ENCODE measurements around the gene ACVR1. TPM values are rescaled to one million over a fixed set of nuclear protein-coding genes. Genes with fewer than 3 reads are reported as not detected.

ACVR1 gene
- total RNA-seq, 1 donor from 2014 or later = 36.3 TPM

DNA sequence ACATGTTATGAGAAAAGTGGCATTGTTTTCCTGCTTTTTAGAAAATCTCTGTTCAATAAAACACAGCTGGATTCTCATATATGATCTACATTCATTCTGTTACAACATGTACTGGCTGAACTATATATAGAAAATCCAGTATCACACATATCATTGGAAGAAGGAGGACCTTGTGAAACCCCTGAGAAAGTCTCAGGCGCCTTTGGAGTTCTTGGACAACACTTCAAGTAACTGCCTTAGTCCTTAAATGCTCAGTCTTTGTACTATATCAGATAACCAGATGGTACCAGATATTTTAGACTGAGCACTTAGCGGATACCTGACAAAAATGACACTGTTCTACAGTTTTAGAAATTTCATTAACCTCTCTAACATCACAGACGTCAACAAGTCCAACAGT lies 72.2 kb downstream of the ACVR1 start:
- H3K27me3 Mint-ChIP-seq (ENCODE audit: unreplicated experiment) = no peaks in the 10 kb centered on the region
- TF ChIP-seq, protein P1, sequence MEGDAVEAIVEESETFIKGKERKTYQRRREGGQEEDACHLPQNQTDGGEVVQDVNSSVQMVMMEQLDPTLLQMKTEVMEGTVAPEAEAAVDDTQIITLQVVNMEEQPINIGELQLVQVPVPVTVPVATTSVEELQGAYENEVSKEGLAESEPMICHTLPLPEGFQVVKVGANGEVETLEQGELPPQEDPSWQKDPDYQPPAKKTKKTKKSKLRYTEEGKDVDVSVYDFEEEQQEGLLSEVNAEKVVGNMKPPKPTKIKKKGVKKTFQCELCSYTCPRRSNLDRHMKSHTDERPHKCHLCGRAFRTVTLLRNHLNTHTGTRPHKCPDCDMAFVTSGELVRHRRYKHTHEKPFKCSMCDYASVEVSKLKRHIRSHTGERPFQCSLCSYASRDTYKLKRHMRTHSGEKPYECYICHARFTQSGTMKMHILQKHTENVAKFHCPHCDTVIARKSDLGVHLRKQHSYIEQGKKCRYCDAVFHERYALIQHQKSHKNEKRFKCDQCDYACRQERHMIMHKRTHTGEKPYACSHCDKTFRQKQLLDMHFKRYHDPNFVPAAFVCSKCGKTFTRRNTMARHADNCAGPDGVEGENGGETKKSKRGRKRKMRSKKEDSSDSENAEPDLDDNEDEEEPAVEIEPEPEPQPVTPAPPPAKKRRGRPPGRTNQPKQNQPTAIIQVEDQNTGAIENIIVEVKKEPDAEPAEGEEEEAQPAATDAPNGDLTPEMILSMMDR (IDR thresholded peaks at IDR 0.05; ENCODE audit: partially characterized antibody, unreplicated experiment) = no peak

DNA sequence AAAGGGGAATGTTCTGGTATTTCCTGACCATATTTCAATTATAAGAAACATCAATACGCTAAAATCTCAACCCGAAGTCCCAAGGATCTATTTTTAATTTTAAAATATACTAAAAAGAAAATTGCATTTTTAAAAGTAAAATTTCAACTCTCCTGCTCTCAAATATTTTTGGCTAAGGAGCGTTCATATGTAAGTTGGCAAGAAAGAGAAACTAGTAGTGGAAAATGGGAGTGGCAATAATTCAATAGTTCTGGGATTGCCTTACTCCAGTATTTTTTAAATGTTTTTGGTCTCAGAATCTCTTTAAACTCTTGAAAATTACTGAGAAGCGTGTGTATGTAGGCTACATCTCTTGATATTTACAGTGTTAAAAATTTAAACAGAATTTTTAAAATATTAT lies 72.7 kb downstream of the ACVR1 start:
- DNase-seq = no peak
- H3K4me3 Mint-ChIP-seq (ENCODE audit: unreplicated experiment) = no peak overlapping the region
- TF ChIP-seq, protein P1 (IDR thresholded peaks at IDR 0.05; ENCODE audit: partially characterized antibody, unreplicated experiment) = no peak
- no peaks in the 10 kb centered on the region for H3K27me3 Mint-ChIP-seq (ENCODE audit: unreplicated experiment)
- H3K27ac Mint-ChIP-seq (ENCODE audit: unreplicated experiment) = no peak overlapping the region
- no peaks in the 10 kb centered on the region for H3K9me3 Mint-ChIP-seq (ENCODE audit: unreplicated experiment)
- H3K4me1 Mint-ChIP-seq (ENCODE audit: low read depth, unreplicated experiment) = peaks cover 16% of the 10 kb centered on the region
- no peaks in the 10 kb centered on the region for H3K36me3 Mint-ChIP-seq (ENCODE audit: unreplicated experiment)

More for the DNA sequence above, 72.2 kb downstream of the ACVR1 start:
- Mint-ChIP-seq H3K27ac (ENCODE audit: unreplicated experiment) (no peak overlapping the region), H3K36me3 (ENCODE audit: unreplicated experiment) (no peaks in the 10 kb centered on the region), H3K4me1 (ENCODE audit: low read depth, unreplicated experiment) (peaks cover 17% of the 10 kb centered on the region), H3K9me3 (ENCODE audit: unreplicated experiment) (no peaks in the 10 kb centered on the region), H3K4me3 (ENCODE audit: unreplicated experiment) (no peak overlapping the region)
- no peak for DNase-seq

DNA sequence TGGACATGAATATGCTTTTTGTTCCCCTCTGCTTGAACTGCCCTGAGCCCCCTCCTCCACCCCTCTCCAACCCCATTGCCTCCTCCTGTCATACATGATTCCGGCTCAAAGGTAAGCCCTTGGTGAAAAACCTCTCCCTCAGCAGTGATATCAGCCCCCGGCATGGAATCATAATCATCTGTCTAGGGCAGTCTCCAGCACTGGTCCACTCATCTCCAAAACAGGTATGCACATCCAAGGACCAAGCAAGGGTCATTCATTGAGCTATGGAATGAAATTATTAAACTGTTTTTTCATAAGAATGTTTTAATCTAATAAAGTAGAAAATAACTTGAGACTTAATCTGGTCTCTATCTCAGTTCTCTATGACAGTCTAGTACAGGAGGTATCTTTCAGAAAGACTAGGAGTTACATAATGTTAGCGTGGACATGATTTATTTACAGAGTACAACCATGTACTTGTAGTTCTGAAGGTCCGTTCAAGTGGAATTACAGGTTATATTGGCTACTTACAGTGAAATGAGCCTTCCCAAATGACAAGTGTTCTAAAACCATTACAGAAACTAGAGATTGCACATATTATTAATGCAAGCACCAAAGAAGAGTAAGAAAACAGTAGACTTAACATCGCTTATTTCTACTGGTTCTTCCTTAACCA lies 75.2 kb downstream of the ACVR1 start:
- H3K4me3 Mint-ChIP-seq (ENCODE audit: unreplicated experiment) = no peak overlapping the region
- no peaks in the 10 kb centered on the region for H3K4me1 Mint-ChIP-seq (ENCODE audit: low read depth, unreplicated experiment)
- no peaks in the 10 kb centered on the region for H3K36me3 Mint-ChIP-seq (ENCODE audit: unreplicated experiment)
- DNase-seq = no peak
- TF ChIP-seq, protein P1 (IDR thresholded peaks at IDR 0.05; ENCODE audit: partially characterized antibody, unreplicated experiment) = no peak
- H3K27me3 Mint-ChIP-seq (ENCODE audit: unreplicated experiment) = no peaks in the 10 kb centered on the region
- H3K27ac Mint-ChIP-seq (ENCODE audit: unreplicated experiment) = no peak overlapping the region
- no peaks in the 10 kb centered on the region for H3K9me3 Mint-ChIP-seq (ENCODE audit: unreplicated experiment)

DNA sequence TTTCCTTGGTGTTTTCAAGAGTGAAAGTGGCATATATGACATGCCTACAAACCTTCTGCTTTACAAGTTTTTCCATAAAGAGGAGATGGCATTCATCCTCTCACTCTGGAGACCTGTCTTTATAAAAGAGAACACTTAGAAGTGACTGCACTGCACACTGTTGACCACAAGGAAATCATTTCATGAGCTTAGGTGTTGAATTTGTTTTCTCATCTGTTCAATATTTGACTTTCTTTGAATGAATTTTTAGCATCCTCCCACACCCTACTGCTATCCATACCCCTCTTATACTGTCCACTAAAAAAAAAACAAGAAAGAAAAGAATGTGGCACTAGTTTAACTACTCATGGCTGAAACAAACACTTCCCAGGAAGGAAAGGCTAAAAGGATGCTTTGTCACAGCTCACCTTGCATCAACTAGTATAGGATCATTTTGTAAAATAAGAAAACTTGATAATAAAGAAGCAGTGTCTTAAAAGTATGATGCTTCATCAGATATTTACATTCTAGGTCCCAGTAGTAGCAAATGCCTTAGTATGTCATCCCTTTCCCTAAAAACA lies 83.0 kb downstream of the ACVR1 start:
- H3K27ac Mint-ChIP-seq (ENCODE audit: unreplicated experiment) = no peak overlapping the region
- H3K36me3 Mint-ChIP-seq (ENCODE audit: unreplicated experiment) = no peaks in the 10 kb centered on the region
- H3K9me3 Mint-ChIP-seq (ENCODE audit: unreplicated experiment) = no peaks in the 10 kb centered on the region
- TF ChIP-seq, protein P1 (IDR thresholded peaks at IDR 0.05; ENCODE audit: partially characterized antibody, unreplicated experiment) = peak; percentile 66
- no peak overlapping the region for H3K4me3 Mint-ChIP-seq (ENCODE audit: unreplicated experiment)
- H3K27me3 Mint-ChIP-seq (ENCODE audit: unreplicated experiment) = no peaks in the 10 kb centered on the region
- no peak for DNase-seq
- H3K4me1 Mint-ChIP-seq (ENCODE audit: low read depth, unreplicated experiment) = no peaks in the 10 kb centered on the region

DNA sequence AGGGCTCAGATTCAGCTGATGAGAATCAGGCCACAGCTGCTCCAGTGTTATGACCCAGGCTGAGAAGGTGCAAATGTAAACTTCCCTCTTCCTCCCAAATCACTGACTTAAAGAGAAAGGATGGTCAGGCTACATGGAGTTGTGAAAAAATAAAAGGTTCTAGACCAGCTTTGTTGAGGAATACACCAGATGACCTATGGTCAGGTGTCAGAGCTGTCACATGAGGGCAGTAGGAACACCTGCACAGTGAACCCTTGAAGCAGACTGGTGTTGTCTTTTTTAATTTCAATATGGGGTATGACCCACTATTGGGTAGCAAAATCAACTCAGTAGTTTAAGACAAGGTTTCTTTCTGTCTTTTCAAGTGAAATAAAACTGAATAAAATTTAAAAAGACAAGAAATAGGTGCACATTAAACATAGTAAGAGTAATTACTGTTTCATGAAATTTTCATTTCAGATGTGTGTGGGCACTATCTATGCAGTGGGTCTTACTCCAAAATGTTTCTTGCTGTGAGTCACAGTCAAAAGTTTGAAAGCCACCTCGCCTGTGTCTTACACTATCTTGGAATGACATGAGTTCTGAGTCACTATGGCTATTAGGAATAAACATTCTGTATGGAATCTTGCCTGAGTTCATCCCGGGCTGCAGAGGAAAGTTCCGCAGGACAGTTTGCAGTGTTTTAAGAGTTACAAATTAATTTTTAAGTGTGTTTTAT lies 83.6 kb downstream of the ACVR1 start:
- TF ChIP-seq, protein P1 (IDR thresholded peaks at IDR 0.05; ENCODE audit: partially characterized antibody, unreplicated experiment) = no peak
- H3K36me3 Mint-ChIP-seq (ENCODE audit: unreplicated experiment) = no peaks in the 10 kb centered on the region
- no peak overlapping the region for H3K4me3 Mint-ChIP-seq (ENCODE audit: unreplicated experiment)
- no peak overlapping the region for H3K27ac Mint-ChIP-seq (ENCODE audit: unreplicated experiment)
- no peak for DNase-seq
- no peaks in the 10 kb centered on the region for H3K27me3 Mint-ChIP-seq (ENCODE audit: unreplicated experiment)
- H3K4me1 Mint-ChIP-seq (ENCODE audit: low read depth, unreplicated experiment) = no peaks in the 10 kb centered on the region
- H3K9me3 Mint-ChIP-seq (ENCODE audit: unreplicated experiment) = no peaks in the 10 kb centered on the region

Data from glutamatergic neuron (in vitro differentiated cells).